Endometrial microvascular endothelial cells (primary cell): ENCODE data around the gene CWC25. TPM values are rescaled to one million over a fixed set of nuclear protein-coding genes. Genes with fewer than 3 reads are reported as not detected.
"Not testable (repeated sequence)": the region's sequence is repeated elsewhere in the genome, so short reads cannot be mapped to it uniquely, and the experiment has no call there.

Source experiments
- in situ Hi-C: cut with HindIII; loops from 2 replicates; pipeline ENCODE4 v1.10.0; 2017; ENCODE audit warnings: low sequenced_read_pairs, low pct_unique_long_range_greater_than_20kb; ENCODE audit errors: inconsistent ontology term
- total RNA-seq: library from RNA; depleted of rRNA; stranded (reverse); fragments of >200 nt; gene quantifications from one replicate; pipeline ENCODE4 v1.2.3, GENCODE V29; 2015; ENCODE audit errors: inconsistent ontology term

CWC25 gene
- 8.2 TPM for total RNA-seq

GRCh38 chr17:38824899-38825761 lies at the start of gene CWC25:
Gene CWC25 (minus strand): TSS chr17:38825321. CDS start chr17:38825183, 138 bp downstream.
- in situ Hi-C loops: no loop called here

- in situ Hi-C loops: no loop called here
Measured at GRCh38 chr17:38873640-38874380, 48.7 kb upstream of the CWC25 start.

GRCh38 chr17:38872671-38873385 lies 47.7 kb upstream of the CWC25 start:
- in situ Hi-C loops: no loop called here

GRCh38 chr17:38872027-38872511 lies 46.9 kb upstream of the CWC25 start:
- in situ Hi-C loops: no loop called here

GRCh38 chr17:38871247-38872015 lies 46.3 kb upstream of the CWC25 start:
- in situ Hi-C loops: no loop called here

GRCh38 chr17:38870259-38871165 lies 45.4 kb upstream of the CWC25 start:
- in situ Hi-C loops: no loop called here

GRCh38 chr17:38869526-38870258 lies 44.6 kb upstream of the CWC25 start, which contains the start of gene LASP1:
Gene LASP1 (plus strand): TSS chr17:38870058. CDS start chr17:38870190, 132 bp downstream.
- in situ Hi-C loops: no loop called here

- in situ Hi-C loops: no loop called here
Measured at GRCh38 chr17:38868817-38869525, 43.9 kb upstream of the CWC25 start.

GRCh38 chr17:38867968-38868816 lies 43.1 kb upstream of the CWC25 start:
- in situ Hi-C loops: no loop called here

GRCh38 chr17:38867179-38867967 lies 42.3 kb upstream of the CWC25 start:
- in situ Hi-C loops: no loop called here

- in situ Hi-C loops: no loop called here
Measured at GRCh38 chr17:38864636-38865398, 39.7 kb upstream of the CWC25 start.

- in situ Hi-C loops: no loop called here
Measured at GRCh38 chr17:38861399-38861843, 36.3 kb upstream of the CWC25 start.

- in situ Hi-C loops: no loop called here
Measured at GRCh38 chr17:38857271-38857670, 32.1 kb upstream of the CWC25 start.

GRCh38 chr17:38855101-38855714 lies 30.1 kb upstream of the CWC25 start:
- in situ Hi-C loops: not testable (repeated sequence)
